ENCODE results near the gene VIPAS39.

- TF ChIP-seq CTCF (IDR thresholded peaks at IDR 0.05) = no peak
- peak in 1 of 2 donors; percentile 55 for TF ChIP-seq POLR2A (IDR thresholded peaks at IDR 0.05)
- no peak for TF ChIP-seq POLR2AphosphoS5 (IDR thresholded peaks at IDR 0.05)
- TF ChIP-seq EP300 (IDR thresholded peaks at IDR 0.05) = no peak
These were observed 283 bp downstream of the VIPAS39 start for GRCh38 chr14:77457115-77457521.

All from gastroesophageal sphincter (tissue), 3 donors.